GM19467 (cell line): ENCODE measurements around the gene FPGT.
A peak's percentile ranks its signal among the peaks of the same experiment; 100 is the strongest.
"Not testable (repeated sequence)": the region's sequence is repeated elsewhere in the genome, so short reads cannot be mapped to it uniquely, and the experiment has no call there.

Experiments used
- ATAC-seq: cut with Tn5 transposase; IDR thresholded peaks from one replicate; pipeline ENCODE4 v1.9.1; 2021; ENCODE audit warnings: mild to moderate bottlenecking, moderate library complexity; ENCODE audit not compliant: unreplicated experiment

Gene FPGT

GRCh38 chr1:74197657-74198552 lies at the start of gene FPGT, which contains the start of gene LRRIQ3:
Gene FPGT, plus strand, starts transcription at chr1:74198242. Its CDS starts 37 bp downstream, at chr1:74198279.
Gene LRRIQ3, minus strand, starts transcription at chr1:74198176. Its CDS starts 14,492 bp downstream, at chr1:74183684.
- ATAC-seq, result peak; percentile 97

GRCh38 chr1:74160046-74160445 lies 38.0 kb upstream of the FPGT start:
- ATAC-seq, result no peak

GRCh38 chr1:74161497-74161896 lies 36.5 kb upstream of the FPGT start:
- ATAC-seq, result no peak

GRCh38 chr1:74162333-74162732 lies 35.7 kb upstream of the FPGT start:
- no peak for ATAC-seq

GRCh38 chr1:74174423-74174822 lies 23.6 kb upstream of the FPGT start:
- not testable (repeated sequence) for ATAC-seq

- no peak for ATAC-seq
Observed at GRCh38 chr1:74180490-74180889, 17.6 kb upstream of the FPGT start.

GRCh38 chr1:74193908-74194307 lies 4.1 kb upstream of the FPGT start:
- ATAC-seq, result no peak

GRCh38 chr1:74195339-74195738 lies 2.7 kb upstream of the FPGT start:
- ATAC-seq, result no peak

- no peak for ATAC-seq
Observed at GRCh38 chr1:74197255-74197654, 787 bp upstream of the FPGT start.

GRCh38 chr1:74199504-74199903 lies 1.5 kb downstream of the FPGT start:
- ATAC-seq, result no peak

- ATAC-seq, result no peak
Observed at GRCh38 chr1:74205266-74205665, 7.2 kb downstream of the FPGT start.

GRCh38 chr1:74215229-74215628 lies 17.2 kb downstream of the FPGT start:
- no peak for ATAC-seq

GRCh38 chr1:74222701-74223100 lies 24.7 kb downstream of the FPGT start:
- ATAC-seq, result no peak

- no peak for ATAC-seq
Observed at GRCh38 chr1:74223453-74223852, 25.4 kb downstream of the FPGT start.

GRCh38 chr1:74235153-74235552 lies 37.1 kb downstream of the FPGT start, which contains the start of gene TNNI3K:
Gene TNNI3K, plus strand, starts transcription at chr1:74235387. Its CDS starts 65 bp downstream, at chr1:74235452.
- ATAC-seq, result no peak

- ATAC-seq, result no peak
Observed at GRCh38 chr1:74236440-74236839, 38.4 kb downstream of the FPGT start.

GRCh38 chr1:74237035-74237434 lies 39.0 kb downstream of the FPGT start:
- no peak for ATAC-seq

GRCh38 chr1:74237787-74238186 lies 39.7 kb downstream of the FPGT start:
- no peak for ATAC-seq

- no peak for ATAC-seq
Observed at GRCh38 chr1:74245168-74245772, 47.2 kb downstream of the FPGT start.

GRCh38 chr1:74246315-74246714 lies 48.3 kb downstream of the FPGT start:
- ATAC-seq, result no peak

GRCh38 chr1:74247881-74248528 lies 50.0 kb downstream of the FPGT start:
- no peak for ATAC-seq
